CD14-positive monocyte (primary cell): ENCODE data around the gene MCU. TPM values are rescaled to one million over a fixed set of nuclear protein-coding genes. Genes with fewer than 3 reads are reported as not detected.
"Not testable (repeated sequence)": the region's sequence is repeated elsewhere in the genome, so short reads cannot be mapped to it uniquely, and the experiment has no call there.

Experiments
- DNase-seq, 3 donors: peaks; one replicate each; pipeline ENCODE4 v3.0.0-alpha.2; 2011 to 2022
- H2AFZ ChIP-seq: 2 replicates; pipeline ENCODE4 v1.6.0; 2012; ENCODE audit warnings: mild to moderate bottlenecking, low read depth, low read length, inconsistent platforms; ENCODE audit not compliant: insufficient read depth, poor library complexity, severe bottlenecking
- H3K27ac ChIP-seq, 2 donors: 1 replicate in 1 of 2; 2 replicates in 1 of 2; pipeline ENCODE4 v1.5.1; 2012 to 2013; ENCODE audit warnings: low read length in 2 of 2, control low read depth in 1 of 2, inconsistent platforms in 1 of 2, low read depth in 1 of 2, mild to moderate bottlenecking in 1 of 2
- H3K27me3 ChIP-seq, 2 donors: one replicate each; pipeline versions ENCODE4 v1.6.0 to v1.6.1; 2011 to 2013; ENCODE audit warnings: low read length in 2 of 2; ENCODE audit not compliant: control insufficient read depth in 2 of 2, insufficient read depth in 2 of 2
- H3K36me3 ChIP-seq, 2 donors: replicated peaks in 1 of 2; 1 replicate in 1 of 2; 2 replicates in 1 of 2; pipeline versions ENCODE4 v1.5.1 to v1.6.1; 2012 to 2013; ENCODE audit warnings: low read length in 2 of 2, control low read depth in 1 of 2, inconsistent platforms in 1 of 2, mild to moderate bottlenecking in 1 of 2; ENCODE audit not compliant: insufficient read depth in 2 of 2, control insufficient read depth in 1 of 2
- H3K4me1 ChIP-seq, 2 donors: 1 replicate in 1 of 2; 2 replicates in 1 of 2; pipeline versions ENCODE4 v1.5.1 to v1.6.1; 2012 to 2013; ENCODE audit warnings: low read length in 2 of 2, control low read depth in 1 of 2, inconsistent platforms in 1 of 2, mild to moderate bottlenecking in 1 of 2, moderate library complexity in 1 of 2; ENCODE audit not compliant: insufficient read depth in 2 of 2, control insufficient read depth in 1 of 2
- H3K4me2 ChIP-seq: replicated peaks from 2 replicates; pipeline ENCODE3; 2012; ENCODE audit warnings: low read length, moderate library complexity, mild to moderate bottlenecking; ENCODE audit not compliant: poor library complexity, severe bottlenecking; ENCODE audit errors: extremely low read depth
- H3K4me3 ChIP-seq, 3 experiments: fragments of 200-600 bp in 1 of 3; sonication (generic) in 1 of 3; replicated peaks in 1 of 3; 1 replicate in 2 of 3; 2 replicates in 1 of 3; pipeline ENCODE4 v1.5.1; 2011 to 2013; ENCODE audit warnings: low read length in 3 of 3, mild to moderate bottlenecking in 3 of 3, control low read depth in 2 of 3, low read depth in 2 of 3, inconsistent platforms in 1 of 3, moderate library complexity in 1 of 3
- H3K79me2 ChIP-seq: 2 replicates; pipeline ENCODE4 v1.6.0; 2012; ENCODE audit warnings: mild to moderate bottlenecking, control low read depth, inconsistent platforms, low read length, moderate library complexity; ENCODE audit not compliant: insufficient read depth
- H3K9ac ChIP-seq: 2 replicates; pipeline ENCODE4 v1.6.0; 2017; ENCODE audit warnings: low read length, mild to moderate bottlenecking; ENCODE audit not compliant: insufficient read depth, poor library complexity, severe bottlenecking
- H3K9me3 ChIP-seq, 2 donors: replicated peaks in 1 of 2; 1 replicate in 1 of 2; 2 replicates in 1 of 2; pipeline versions ENCODE4 v1.5.1 to v1.6.1; 2012 to 2013; ENCODE audit warnings: low read length in 2 of 2, control low read depth in 1 of 2; ENCODE audit not compliant: control insufficient read depth in 1 of 2, insufficient read depth in 1 of 2
- H4K20me1 ChIP-seq: 2 replicates; pipeline ENCODE4 v1.6.0; 2012; ENCODE audit warnings: mild to moderate bottlenecking, low read length, control low read depth, moderate library complexity; ENCODE audit not compliant: insufficient read depth
- H3K27ac Mint-ChIP-seq, 7 donors: one replicate each; pipeline ENCODE4 v1.8.0; 2020; ENCODE audit warnings: mild to moderate bottlenecking in 7 of 7, mixed read lengths in 7 of 7, moderate library complexity in 6 of 7, inconsistent platforms in 2 of 7
- H3K27me3 Mint-ChIP-seq, 3 donors: one replicate each; pipeline ENCODE4 v1.8.0; 2021 to 2022; ENCODE audit warnings: low read depth in 3 of 3, mild to moderate bottlenecking in 3 of 3, mixed read lengths in 3 of 3, moderate library complexity in 3 of 3, inconsistent platforms in 1 of 3
- H3K36me3 Mint-ChIP-seq, 2 donors: one replicate each; pipeline ENCODE4 v1.8.0; 2020; ENCODE audit warnings: mixed read lengths in 2 of 2, inconsistent platforms in 1 of 2, mild to moderate bottlenecking in 1 of 2
- H3K4me1 Mint-ChIP-seq: one replicate; pipeline ENCODE4 v1.8.0; 2020; ENCODE audit warnings: mild to moderate bottlenecking, mixed read lengths
- H3K4me3 Mint-ChIP-seq, 2 donors: one replicate each; pipeline ENCODE4 v1.8.0; 2020; ENCODE audit warnings: mild to moderate bottlenecking in 2 of 2, mixed read lengths in 2 of 2, moderate library complexity in 1 of 2
- H3K9me3 Mint-ChIP-seq, 7 donors: one replicate each; pipeline ENCODE4 v1.8.0; 2020 to 2022; ENCODE audit warnings: mixed read lengths in 7 of 7, mild to moderate bottlenecking in 6 of 7, moderate library complexity in 6 of 7, inconsistent platforms in 2 of 7
- WGBS: methylation state at CpG from one replicate; pipeline ENCODE4 v1.1.5; 2013; ENCODE audit warnings: missing lambda C conversion rate; ENCODE audit not compliant: insufficient coverage; 5-methylcytosine and 5-hydroxymethylcytosine counted together
- intact Hi-C, 2 donors: fragments of 100-400 bp; cut with micrococcal nuclease; formaldehyde crosslinking; loops; one replicate each; pipeline versions ENCODE4 v1.15.0 to v1.15.1; 2023
- polyA plus RNA-seq, 3 donors: library from polyadenylated mRNA; depleted of rRNA in 1 of 3; unstranded in 2 of 3; stranded (reverse) in 1 of 3; fragments of 300-500 nt in 2 of 3; fragments of >200 nt in 1 of 3; fragmentation: Illumina TruSeq in 2 of 3; gene quantifications; 1 replicate in 2 of 3; 2 replicates in 1 of 3; pipeline ENCODE4 v1.2.3, GENCODE V29; 2012 to 2021
- TF ChIP-seq, protein P1 (sequence below): fragments of 200-600 bp; IDR thresholded peaks from one replicate; pipeline ENCODE4 v1.8.0; 2022; ENCODE audit warnings: antibody characterized with exemption, mild to moderate bottlenecking

MCU gene
- polyA plus RNA-seq, 3 donors: 11.7 to 23.1 (median 16.5) TPM

DNA sequence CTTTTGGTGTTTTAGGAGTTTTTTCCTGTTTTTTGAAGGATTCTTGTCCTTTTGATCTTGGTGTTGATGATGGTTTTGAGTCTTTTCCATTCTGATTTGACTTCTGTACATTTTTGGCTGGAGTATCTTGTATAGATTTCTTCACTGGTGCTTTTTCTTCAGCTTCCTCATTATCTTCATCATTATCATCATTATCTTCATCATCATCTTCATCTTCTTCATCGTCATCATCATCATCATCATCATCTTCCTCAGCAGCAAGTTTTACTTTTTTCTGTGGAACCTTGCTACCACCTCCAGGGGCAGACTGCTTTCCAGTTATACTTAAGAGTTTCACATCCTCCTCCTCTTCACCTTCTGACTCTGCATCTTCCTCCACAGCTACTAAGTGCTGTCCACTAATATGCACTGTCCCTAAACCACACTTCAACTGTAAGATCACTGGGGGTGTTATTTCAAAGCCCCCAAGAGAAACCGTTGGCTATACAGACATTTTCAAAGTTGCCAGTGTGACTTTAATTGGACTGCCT, 225.9 kb downstream of the MCU start:
- H3K4me1 Mint-ChIP-seq, H3K79me2 ChIP-seq, H3K9me3 ChIP-seq, H3K27me3 Mint-ChIP-seq, H4K20me1 ChIP-seq, H3K27ac ChIP-seq, H3K4me2 ChIP-seq, H3K4me3 Mint-ChIP-seq, H3K9ac ChIP-seq, H3K36me3 ChIP-seq, DNase-seq, H3K27ac Mint-ChIP-seq, H2AFZ ChIP-seq, H3K4me3 ChIP-seq, H3K27me3 ChIP-seq, H3K36me3 Mint-ChIP-seq, H3K4me1 ChIP-seq, intact Hi-C loops: not testable (repeated sequence)
- WGBS: 87% methylated on average over 2 of the region's 2 CpGs
- H3K9me3 Mint-ChIP-seq: peaks cover 14 to 35% (median 20%) of the 10 kb centered on the region in 7 donors

DNA sequence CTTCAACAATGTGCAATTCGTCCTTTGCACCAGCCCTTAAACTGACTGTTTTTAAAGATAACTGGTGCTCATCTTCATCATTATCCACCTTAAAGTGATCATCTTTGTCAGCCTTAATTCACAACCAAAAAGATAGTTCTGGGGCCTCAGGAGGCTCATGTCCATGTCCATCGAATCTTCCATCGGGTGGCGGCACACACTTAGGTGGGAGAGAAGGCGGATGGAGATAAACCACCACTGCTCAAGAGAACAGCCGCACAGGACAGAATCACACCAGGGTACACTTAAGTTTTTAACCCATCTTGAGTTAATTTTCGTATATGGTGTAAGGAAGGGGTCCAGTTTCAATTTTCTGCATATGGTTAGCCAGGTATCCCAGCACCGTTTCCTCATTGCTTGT, 226.4 kb downstream of the MCU start:
- Histone ChIP-seq H3K9me3 (peaks cover 7 to 14% of the 10 kb centered on the region in 2 donors), H3K4me2 (no peak overlapping the region), H3K27ac (no peak overlapping the region), H3K4me3 (no peak overlapping the region), H3K27me3 (no peaks in the 10 kb centered on the region), H2AFZ (no peak overlapping the region), H3K36me3 (no peaks in the 10 kb centered on the region), H3K79me2 (no peaks in the 10 kb centered on the region), H4K20me1 (no peaks in the 10 kb centered on the region), H3K9ac (no peak overlapping the region), H3K4me1 (no peaks in the 10 kb centered on the region)
- Mint-ChIP-seq H3K9me3 (peaks cover 14 to 36% (median 21%) of the 10 kb centered on the region in 7 donors), H3K4me1 (no peaks in the 10 kb centered on the region), H3K27me3 (peaks cover 1 to 5% (median 2%) of the 10 kb centered on the region in 3 donors), H3K27ac (no peak overlapping the region), H3K36me3 (no peaks in the 10 kb centered on the region), H3K4me3 (no peak overlapping the region)
- WGBS: 93% methylated on average over 3 of the region's 8 CpGs
- intact Hi-C loops: no loop called here
- TF ChIP-seq, protein P1, sequence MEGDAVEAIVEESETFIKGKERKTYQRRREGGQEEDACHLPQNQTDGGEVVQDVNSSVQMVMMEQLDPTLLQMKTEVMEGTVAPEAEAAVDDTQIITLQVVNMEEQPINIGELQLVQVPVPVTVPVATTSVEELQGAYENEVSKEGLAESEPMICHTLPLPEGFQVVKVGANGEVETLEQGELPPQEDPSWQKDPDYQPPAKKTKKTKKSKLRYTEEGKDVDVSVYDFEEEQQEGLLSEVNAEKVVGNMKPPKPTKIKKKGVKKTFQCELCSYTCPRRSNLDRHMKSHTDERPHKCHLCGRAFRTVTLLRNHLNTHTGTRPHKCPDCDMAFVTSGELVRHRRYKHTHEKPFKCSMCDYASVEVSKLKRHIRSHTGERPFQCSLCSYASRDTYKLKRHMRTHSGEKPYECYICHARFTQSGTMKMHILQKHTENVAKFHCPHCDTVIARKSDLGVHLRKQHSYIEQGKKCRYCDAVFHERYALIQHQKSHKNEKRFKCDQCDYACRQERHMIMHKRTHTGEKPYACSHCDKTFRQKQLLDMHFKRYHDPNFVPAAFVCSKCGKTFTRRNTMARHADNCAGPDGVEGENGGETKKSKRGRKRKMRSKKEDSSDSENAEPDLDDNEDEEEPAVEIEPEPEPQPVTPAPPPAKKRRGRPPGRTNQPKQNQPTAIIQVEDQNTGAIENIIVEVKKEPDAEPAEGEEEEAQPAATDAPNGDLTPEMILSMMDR: no peak
- no peak for DNase-seq

DNA sequence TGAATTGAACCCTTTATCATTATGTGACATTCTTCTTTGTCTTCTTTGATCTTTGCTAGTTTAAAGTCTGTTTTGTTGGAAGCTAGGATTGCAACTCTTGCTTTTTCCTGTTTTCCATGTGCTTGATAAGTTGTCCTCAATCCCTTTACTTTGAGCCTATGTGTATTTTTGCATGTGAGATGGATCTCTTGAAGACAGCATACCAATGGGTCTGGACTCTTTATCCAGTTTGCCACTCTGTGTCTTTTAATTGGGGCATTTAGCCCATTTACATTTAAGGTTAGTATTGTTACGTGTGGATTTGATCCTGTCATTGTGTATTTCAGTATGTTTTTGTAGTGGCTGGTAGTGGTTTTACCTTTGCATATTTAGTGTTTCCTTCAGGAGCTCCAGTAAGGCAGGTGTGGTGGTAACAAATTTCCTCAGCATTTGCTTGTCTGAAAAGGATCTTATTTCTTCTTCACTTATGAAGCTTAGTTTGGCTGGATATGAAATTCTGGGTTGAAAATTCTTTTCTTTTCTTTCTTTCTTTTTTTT, 229.3 kb downstream of the MCU start:
- H3K36me3 Mint-ChIP-seq, DNase-seq, H3K79me2 ChIP-seq, H3K27me3 ChIP-seq, H3K27ac Mint-ChIP-seq, H3K27me3 Mint-ChIP-seq, H3K4me1 ChIP-seq, H2AFZ ChIP-seq, H3K4me3 Mint-ChIP-seq, H3K27ac ChIP-seq, H4K20me1 ChIP-seq, H3K36me3 ChIP-seq, H3K4me3 ChIP-seq, intact Hi-C loops, H3K4me1 Mint-ChIP-seq, H3K9ac ChIP-seq, H3K4me2 ChIP-seq: not testable (repeated sequence)
- H3K9me3 Mint-ChIP-seq: peaks cover 14 to 33% (median 23%) of the 10 kb centered on the region in 7 donors
- peaks cover 7 to 15% of the 10 kb centered on the region in 2 donors for H3K9me3 ChIP-seq
- WGBS: no CpG with 5 or more reads among the region's 1 CpG
